RWPE1 (cell line): ENCODE results near the gene SUPT3H.

ENCODE experiments used
- CTCF ChIA-PET: fragments of 350-600 bp; sonication (Branson Sonifier 250); formaldehyde crosslinking; extraction: SDS; loops from one replicate; lab custom pipeline; 2021; lab: Yijun Ruan, JAX
- POLR2A ChIA-PET: fragments of 400-600 bp; formaldehyde crosslinking; extraction: SDS; loops from one replicate; lab custom pipeline; 2020; ENCODE audit warnings: antibody characterized with exemption; ENCODE audit not compliant: low non-redundant PET; lab: Yijun Ruan, JAX
- DNase-seq: peaks from one replicate; pipeline ENCODE4 v3.0.0; 2012; ENCODE audit warnings: low spot score
- H3K27ac ChIP-seq: fragments of 450-650 bp; 2 replicates; pipeline ENCODE4 v1.5.1; 2017
- CTCF ChIP-seq: fragments of 450-650 bp; conservative IDR thresholded peaks from 2 replicates; pipeline ENCODE4 v1.5.1; 2017; ENCODE audit warnings: low read depth, mild to moderate bottlenecking

SUPT3H gene

GRCh38 chr6:45054610-45055009 lies 323.1 kb downstream of the SUPT3H start:
- ChIA-PET CTCF (no interaction called here), POLR2A (no interaction called here)
- TF ChIP-seq CTCF: no peak
- no peak overlapping the region for H3K27ac ChIP-seq
- no peak for DNase-seq

DNA sequence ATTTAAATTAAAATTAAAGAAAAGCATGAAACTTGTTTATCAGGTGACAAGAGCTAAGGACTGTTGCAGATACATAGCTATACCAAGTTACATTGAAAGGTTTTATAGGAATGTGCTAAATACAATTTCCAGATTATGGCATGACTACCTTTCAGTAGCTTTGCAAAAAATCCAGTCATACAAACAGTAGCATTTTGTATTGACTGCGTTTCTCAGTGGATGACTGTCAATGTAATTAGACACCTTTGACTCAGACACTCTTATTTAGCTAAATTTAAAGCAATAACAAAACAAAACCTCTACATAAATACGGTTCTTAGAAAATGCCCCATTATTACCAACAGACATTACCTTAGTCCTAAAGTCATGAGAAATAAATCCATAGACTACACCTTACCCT lies 325.4 kb downstream of the SUPT3H start:
- POLR2A ChIA-PET: no interaction called here
- no peak for TF ChIP-seq CTCF
- CTCF ChIA-PET: interaction anchor here (0.8 kb wide), 1 partner anchor 16 kb away, joined by 4 read pairs; no protein-coding TSS in a partner anchor
- H3K27ac ChIP-seq: no peak overlapping the region
- no peak for DNase-seq

GRCh38 chr6:45049188-45049843 lies 328.4 kb downstream of the SUPT3H start:
- POLR2A ChIA-PET: no interaction called here
- DNase-seq: no peak
- no peak overlapping the region for H3K27ac ChIP-seq

GRCh38 chr6:45047573-45047972 lies 330.2 kb downstream of the SUPT3H start:
- ChIA-PET CTCF (no interaction called here), POLR2A (no interaction called here)
- TF ChIP-seq CTCF: no peak
- no peak for DNase-seq
- H3K27ac ChIP-seq: no peak overlapping the region

More at GRCh38 chr6:45049188-45049843, 328.4 kb downstream of the SUPT3H start:
- TF ChIP-seq CTCF: no peak
- CTCF ChIA-PET: interaction anchor here (0.6 kb wide), 1 partner anchor 38 kb away, joined by 3 read pairs; no protein-coding TSS in a partner anchor

GRCh38 chr6:45045253-45045601 lies 332.5 kb downstream of the SUPT3H start:
- ChIA-PET CTCF (no interaction called here), POLR2A (no interaction called here)
- TF ChIP-seq CTCF: no peak
- no peak for DNase-seq
- H3K27ac ChIP-seq: no peak overlapping the region

DNA sequence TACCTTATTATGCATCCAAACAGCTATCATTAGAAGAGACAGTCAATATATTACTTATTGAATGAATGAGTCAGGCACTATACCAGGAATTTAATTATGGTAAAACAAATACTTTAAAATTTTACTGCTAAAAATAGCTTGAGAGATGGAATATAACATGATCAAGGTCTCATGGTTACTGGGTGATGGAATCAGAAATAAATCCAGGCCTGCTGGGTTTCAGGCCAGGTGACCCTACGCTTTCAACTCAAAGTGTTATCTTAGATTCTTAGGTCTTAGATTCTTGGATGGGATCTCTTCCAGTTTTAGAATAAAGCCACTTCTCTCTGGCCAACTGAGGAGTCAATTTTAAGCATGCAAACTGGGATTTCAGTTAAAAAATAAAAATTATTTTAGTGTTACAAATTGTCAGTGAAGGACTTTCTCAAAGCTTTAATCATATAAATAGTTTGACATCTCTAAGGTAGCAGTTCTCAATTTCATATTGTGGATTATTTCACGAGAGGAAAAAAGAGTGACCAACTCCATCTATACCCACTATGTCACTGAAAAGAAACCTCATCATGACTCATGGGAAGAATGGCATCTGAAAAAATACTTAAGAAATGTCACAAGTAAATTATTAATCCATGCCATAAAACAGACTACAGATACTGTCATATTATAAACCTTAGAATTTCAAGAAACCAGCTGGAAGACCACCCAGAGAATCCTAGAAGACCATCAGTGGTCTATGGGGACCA lies 333.1 kb downstream of the SUPT3H start:
- DNase-seq: no peak
- no peak for TF ChIP-seq CTCF
- no peak overlapping the region for H3K27ac ChIP-seq
- POLR2A ChIA-PET: no interaction called here
- CTCF ChIA-PET: interaction anchor here (0.7 kb wide), 1 partner anchor 8 kb away, joined by 5 read pairs; no protein-coding TSS in a partner anchor
